Endothelial cell of umbilical vein (primary cell): ENCODE results near the gene CLEC17A. TPM values are rescaled to one million over a fixed set of nuclear protein-coding genes. Genes with fewer than 3 reads are reported as not detected.

Experiments used
- BruUV-seq: library from RNA; stranded (reverse); fragments of 400-500 nt; replicated peaks from 2 replicates; lab custom pipeline; 2021; lab: Mats Ljungman, UMichigan
- CTCF ChIA-PET: fragments of 300-600, 350-600 bp; sonication (Branson Sonifier 250); formaldehyde crosslinking; loops from one replicate; lab custom pipeline; 2021; ENCODE audit warnings: antibody characterized with exemption, inconsistent platforms; lab: Charles Lee
- POLR2A ChIA-PET: fragments of 300-600, 350-600 bp; sonication (Branson Sonifier 250); formaldehyde crosslinking; loops from one replicate; lab custom pipeline; 2021; ENCODE audit warnings: antibody characterized with exemption, inconsistent platforms; lab: Charles Lee
- DNase-seq: peaks from one replicate; pipeline ENCODE4 v3.0.0-alpha.2; 2011; ENCODE audit warnings: low read depth, low spot score
- FAIRE-seq: peaks from 2 replicates; lab custom pipeline; 2011; peaks lifted over from hg19 to GRCh38; lab: Jason Lieb, UNC
- H2AFZ ChIP-seq: 2 replicates; pipeline ENCODE4 v1.6.0; 2012; ENCODE audit warnings: low read depth, low read length, control low read depth, inconsistent platforms
- H3K27ac ChIP-seq: 2 replicates; pipeline ENCODE4 v1.5.1; 2011; ENCODE audit warnings: low read depth, mild to moderate bottlenecking, control low read depth, low read length, moderate library complexity; ENCODE audit not compliant: insufficient read depth
- H3K27me3 ChIP-seq, 2 experiments: 2 replicates each; pipeline versions ENCODE4 v1.6.0 to v1.6.1; 2011; ENCODE audit warnings: low read length in 2 of 2, mixed read lengths in 1 of 2; ENCODE audit not compliant: control insufficient read depth in 2 of 2, insufficient read depth in 2 of 2
- H3K36me3 ChIP-seq, 2 experiments: 2 replicates in 1 of 2; 3 replicates in 1 of 2; pipeline ENCODE4 v1.5.1; 2011; ENCODE audit warnings: low read length in 2 of 2, mild to moderate bottlenecking in 1 of 2, moderate library complexity in 1 of 2; ENCODE audit not compliant: control insufficient read depth in 2 of 2, insufficient read depth in 2 of 2; ENCODE audit errors: extremely low read depth in 1 of 2
- H3K4me1 ChIP-seq: 3 replicates; pipeline ENCODE4 v1.5.1; 2011; ENCODE audit warnings: mild to moderate bottlenecking, low read length; ENCODE audit not compliant: control insufficient read depth, insufficient read depth; ENCODE audit errors: extremely low read depth
- H3K4me2 ChIP-seq: 2 replicates; pipeline ENCODE4 v1.6.1; 2011; ENCODE audit warnings: low read length, control low read depth, mixed read lengths; ENCODE audit not compliant: insufficient read depth
- H3K4me3 ChIP-seq, 3 experiments: fragments of 200-600 bp in 1 of 3; sonication (generic), shearing (Covaris generic) in 1 of 3; replicated peaks in 1 of 3; 2 replicates each; pipeline ENCODE4 v1.5.1; 2011 to 2016; ENCODE audit warnings: control low read depth in 3 of 3, low read length in 3 of 3, mild to moderate bottlenecking in 2 of 3, inconsistent platforms in 1 of 3, low read depth in 1 of 3, moderate library complexity in 1 of 3; ENCODE audit not compliant: insufficient read depth in 1 of 3
- H3K79me2 ChIP-seq: 2 replicates; pipeline ENCODE4 v1.6.0; 2012; ENCODE audit warnings: low read length, inconsistent platforms; ENCODE audit not compliant: control insufficient read depth, insufficient read depth
- H3K9ac ChIP-seq: replicated peaks from 2 replicates; pipeline ENCODE3; 2011; ENCODE audit warnings: low read length, control low read depth; ENCODE audit not compliant: insufficient read depth; ENCODE audit errors: extremely low read depth
- H3K9me1 ChIP-seq: replicated peaks from 3 replicates; pipeline ENCODE4 v1.6.0; 2011; ENCODE audit warnings: mild to moderate bottlenecking, low read length; ENCODE audit not compliant: control insufficient read depth, insufficient read depth; ENCODE audit errors: extremely low read depth
- H3K9me3 ChIP-seq: replicated peaks from 2 replicates; pipeline ENCODE4 v1.5.1; 2012; ENCODE audit warnings: low read length, inconsistent platforms; ENCODE audit not compliant: control insufficient read depth, insufficient read depth
- H4K20me1 ChIP-seq: replicated peaks from 2 replicates; pipeline ENCODE3; 2011; ENCODE audit warnings: mild to moderate bottlenecking, low read length; ENCODE audit not compliant: control insufficient read depth, insufficient read depth; ENCODE audit errors: extremely low read depth
- EZH2 ChIP-seq: IDR thresholded peaks from 2 replicates; pipeline ENCODE4 v1.6.1; 2012; ENCODE audit warnings: borderline replicate concordance, low read depth, mild to moderate bottlenecking, moderate library complexity, low read length, inconsistent platforms; ENCODE audit not compliant: severe bottlenecking
- FOS ChIP-seq: IDR thresholded peaks from 2 replicates; pipeline ENCODE4 v1.6.1; 2011; ENCODE audit warnings: mild to moderate bottlenecking, low read length, moderate library complexity, borderline replicate concordance; ENCODE audit not compliant: insufficient read depth
- GATA2 ChIP-seq: IDR thresholded peaks from 2 replicates; pipeline ENCODE4 v1.7.0; 2011; ENCODE audit warnings: low read depth, mild to moderate bottlenecking, moderate library complexity, mixed read lengths, low read length; ENCODE audit not compliant: insufficient read length, insufficient read depth
- JUN ChIP-seq: IDR thresholded peaks from 2 replicates; pipeline ENCODE4 v1.6.1; 2011; ENCODE audit warnings: borderline replicate concordance, low read depth; ENCODE audit not compliant: insufficient read length, insufficient read depth
- MYC ChIP-seq: IDR thresholded peaks from one replicate; pipeline ENCODE4 v1.6.1; 2011; ENCODE audit warnings: mild to moderate bottlenecking, low read depth, low read length
- POLR2A ChIP-seq: IDR thresholded peaks from 2 replicates; pipeline ENCODE4 v1.6.1; 2012; ENCODE audit warnings: low read depth, mild to moderate bottlenecking, control low read depth, low read length
- POLR2AphosphoS5 ChIP-seq: IDR thresholded peaks from 2 replicates; pipeline ENCODE4 v1.6.1; 2012; ENCODE audit warnings: low read depth, mild to moderate bottlenecking, control low read depth, low read length, moderate library complexity; ENCODE audit not compliant: insufficient read depth
- dilution Hi-C: fragments of 300-500 bp; cut with MboI; formaldehyde crosslinking; loops from one replicate; pipeline ENCODE4 v1.15.0; 2019; ENCODE audit warnings: low sequenced_read_pairs; ENCODE audit not compliant: extremely low pct_ligation_motif_present
- intact Hi-C: fragments of 100-400 bp; cut with micrococcal nuclease; formaldehyde crosslinking; loops from one replicate; pipeline ENCODE4 v1.10.0; 2022
- polyA plus RNA-seq, 4 experiments: library from polyadenylated mRNA; depleted of rRNA in 3 of 4; stranded (reverse) in 3 of 4; unstranded in 1 of 4; fragments of >200 nt; gene quantifications; 2 replicates each; pipeline versions ENCODE4 v1.2.1 to v1.2.3, GENCODE V29; 2011 to 2012; ENCODE audit warnings: missing spikeins in 1 of 4
- total RNA-seq: library from RNA; stranded (reverse); gene quantifications from 2 replicates; pipeline ENCODE4 v1.2.3, GENCODE V29; 2021
- TF ChIP-seq, protein P1 (sequence below), 2 donors: IDR thresholded peaks; 1 replicate in 1 of 2; 2 replicates in 1 of 2; pipeline ENCODE4 v1.5.1; 2011; ENCODE audit warnings: low read length in 2 of 2, mild to moderate bottlenecking in 2 of 2, moderate library complexity in 2 of 2, control low read depth in 1 of 2, inconsistent platforms in 1 of 2, low read depth in 1 of 2; ENCODE audit not compliant: insufficient read depth in 1 of 2; ENCODE audit errors: extremely low read depth in 1 of 2
- TF ChIP-seq, protein P2 (sequence below): IDR thresholded peaks from 2 replicates; pipeline ENCODE4 v1.6.1; 2011; ENCODE audit not compliant: insufficient read depth, insufficient read length

The CLEC17A gene
- total and polyA plus RNA-seq, 2 donors (not counting 3 experiments of a cell fraction or from before 2014, with no cell fraction given) = 0.07 TPM; not detected in 1

DNA sequence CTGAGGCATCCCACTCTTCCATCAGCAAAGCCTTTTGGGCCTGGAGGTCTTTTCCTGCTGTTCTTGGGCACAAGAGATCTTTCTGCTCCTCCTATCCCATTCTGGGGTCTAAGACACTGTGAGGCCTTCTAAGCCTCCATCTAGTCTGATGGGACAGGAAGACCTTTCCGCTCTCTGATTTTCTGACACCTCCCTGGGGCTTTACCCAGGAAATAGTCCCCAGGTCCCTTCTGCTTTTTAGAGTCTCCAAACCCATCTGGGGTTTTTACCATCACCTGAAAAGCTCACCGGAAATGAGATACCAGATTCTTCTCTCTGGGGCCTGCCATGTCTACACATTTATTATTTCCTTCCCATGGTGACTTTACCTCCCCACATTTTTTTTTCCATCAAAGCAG lies 21.1 kb downstream of the CLEC17A start:
- Histone ChIP-seq H3K27me3 (no peaks in the 10 kb centered on the region), H3K4me1 (no peaks in the 10 kb centered on the region), H3K79me2 (no peaks in the 10 kb centered on the region), H3K9ac (no peak overlapping the region), H2AFZ (no peak overlapping the region), H3K9me3 (no peaks in the 10 kb centered on the region), H3K4me2 (no peak overlapping the region), H3K9me1 (no peaks in the 10 kb centered on the region), H4K20me1 (no peaks in the 10 kb centered on the region), H3K4me3 (no peak overlapping the region), H3K27ac (no peak overlapping the region), H3K36me3 (no peaks in the 10 kb centered on the region)
- CTCF ChIA-PET = no interaction called here
- DNase-seq (no peak), FAIRE-seq (no peak)
- dilution Hi-C loops (no loop called here), intact Hi-C loops (no loop called here)
- TF ChIP-seq JUN (no peak), FOS (no peak), POLR2AphosphoS5 (no peak), MYC (no peak), GATA2 (no peak), EZH2 (no peak), POLR2A (no peak)
- TF ChIP-seq, protein P1, sequence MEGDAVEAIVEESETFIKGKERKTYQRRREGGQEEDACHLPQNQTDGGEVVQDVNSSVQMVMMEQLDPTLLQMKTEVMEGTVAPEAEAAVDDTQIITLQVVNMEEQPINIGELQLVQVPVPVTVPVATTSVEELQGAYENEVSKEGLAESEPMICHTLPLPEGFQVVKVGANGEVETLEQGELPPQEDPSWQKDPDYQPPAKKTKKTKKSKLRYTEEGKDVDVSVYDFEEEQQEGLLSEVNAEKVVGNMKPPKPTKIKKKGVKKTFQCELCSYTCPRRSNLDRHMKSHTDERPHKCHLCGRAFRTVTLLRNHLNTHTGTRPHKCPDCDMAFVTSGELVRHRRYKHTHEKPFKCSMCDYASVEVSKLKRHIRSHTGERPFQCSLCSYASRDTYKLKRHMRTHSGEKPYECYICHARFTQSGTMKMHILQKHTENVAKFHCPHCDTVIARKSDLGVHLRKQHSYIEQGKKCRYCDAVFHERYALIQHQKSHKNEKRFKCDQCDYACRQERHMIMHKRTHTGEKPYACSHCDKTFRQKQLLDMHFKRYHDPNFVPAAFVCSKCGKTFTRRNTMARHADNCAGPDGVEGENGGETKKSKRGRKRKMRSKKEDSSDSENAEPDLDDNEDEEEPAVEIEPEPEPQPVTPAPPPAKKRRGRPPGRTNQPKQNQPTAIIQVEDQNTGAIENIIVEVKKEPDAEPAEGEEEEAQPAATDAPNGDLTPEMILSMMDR (IDR thresholded peaks at IDR 0.05; ENCODE audit: extremely low read depth in 1 of 2, insufficient read depth in 1 of 2, low read depth in 1 of 2, low read length in 2 of 2) = no peak
- TF ChIP-seq, protein P2, sequence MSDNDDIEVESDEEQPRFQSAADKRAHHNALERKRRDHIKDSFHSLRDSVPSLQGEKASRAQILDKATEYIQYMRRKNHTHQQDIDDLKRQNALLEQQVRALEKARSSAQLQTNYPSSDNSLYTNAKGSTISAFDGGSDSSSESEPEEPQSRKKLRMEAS = no peak
- POLR2A ChIA-PET = no interaction called here
- BruUV-seq = no TSS peak
